KMS-11 (cell line): Measurements from ENCODE around the gene SLC27A6.

Experiments used
- H2AFZ ChIP-seq: fragments of 200-600 bp; sonication (generic); 2 replicates; pipeline ENCODE4 v1.6.1; 2016; ENCODE audit warnings: antibody characterized with exemption, mixed run types, low read depth
- H3K27ac ChIP-seq: fragments of 200-600 bp; sonication (generic); 2 replicates; pipeline ENCODE4 v1.6.1; 2016; ENCODE audit warnings: mild to moderate bottlenecking, mixed run types
- H3K27me3 ChIP-seq: fragments of 200-600 bp; sonication (generic); 2 replicates; pipeline ENCODE4 v1.6.1; 2017; ENCODE audit warnings: mild to moderate bottlenecking, low read depth, mixed run types, moderate library complexity; ENCODE audit not compliant: insufficient read depth
- H3K36me3 ChIP-seq: fragments of 200-600 bp; sonication (generic); 2 replicates; pipeline ENCODE4 v1.6.1; 2017; ENCODE audit warnings: mild to moderate bottlenecking, mixed run types; ENCODE audit not compliant: insufficient read depth
- H3K4me1 ChIP-seq: fragments of 200-600 bp; sonication (generic); 2 replicates; pipeline ENCODE4 v1.6.1; 2016; ENCODE audit warnings: mild to moderate bottlenecking, low read depth, mixed run types; ENCODE audit not compliant: poor library complexity, severe bottlenecking
- H3K4me2 ChIP-seq: fragments of 200-600 bp; sonication (generic); 2 replicates; pipeline ENCODE4 v1.7.0; 2016; ENCODE audit warnings: mild to moderate bottlenecking, mixed run types
- H3K4me3 ChIP-seq: fragments of 200-600 bp; sonication (generic); IDR thresholded peaks from 2 replicates; pipeline ENCODE4 v1.6.1; 2017; ENCODE audit warnings: low read depth, low read length, mixed read lengths; ENCODE audit not compliant: insufficient read depth
- H3K79me2 ChIP-seq: fragments of 200-600 bp; sonication (generic); 2 replicates; pipeline ENCODE4 v1.6.1; 2016; ENCODE audit warnings: low read depth, mixed run types; ENCODE audit not compliant: insufficient read depth
- H3K9ac ChIP-seq: fragments of 200-600 bp; sonication (generic); 2 replicates; pipeline ENCODE4 v1.6.1; 2016; ENCODE audit warnings: mild to moderate bottlenecking, mixed run types
- H4K20me1 ChIP-seq: fragments of 200-600 bp; sonication (generic); 2 replicates; pipeline ENCODE4 v1.6.1; 2016; ENCODE audit warnings: mild to moderate bottlenecking, mixed run types; ENCODE audit not compliant: insufficient read depth
- TF ChIP-seq, protein P1 (sequence below): fragments of 200-600 bp; sonication (generic); conservative IDR thresholded peaks from 2 replicates; pipeline ENCODE4 v1.6.1; 2017; ENCODE audit warnings: low read depth, mild to moderate bottlenecking, antibody characterized with exemption, low read length, moderate library complexity, mixed read lengths

The SLC27A6 gene

DNA sequence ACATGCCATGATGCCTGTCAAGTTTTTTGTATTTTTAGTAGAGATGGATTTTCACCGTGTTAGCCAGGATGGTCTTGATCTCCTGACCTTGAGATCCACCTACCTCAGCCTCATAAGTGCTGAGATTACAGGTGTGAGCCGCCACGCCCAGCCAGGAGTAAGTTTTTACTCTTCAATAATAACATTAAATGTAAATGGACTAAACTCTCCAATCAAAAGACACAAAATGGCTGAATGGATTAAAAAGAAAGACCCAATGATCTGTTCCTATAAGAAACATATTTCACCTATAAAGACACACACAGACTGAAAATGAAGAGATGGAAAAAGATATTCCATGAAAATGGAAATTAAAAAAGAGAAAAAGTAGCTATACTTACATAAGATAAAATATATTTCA lies 92.0 kb downstream of the SLC27A6 start:
- no peaks in the 10 kb centered on the region for H4K20me1 ChIP-seq

DNA sequence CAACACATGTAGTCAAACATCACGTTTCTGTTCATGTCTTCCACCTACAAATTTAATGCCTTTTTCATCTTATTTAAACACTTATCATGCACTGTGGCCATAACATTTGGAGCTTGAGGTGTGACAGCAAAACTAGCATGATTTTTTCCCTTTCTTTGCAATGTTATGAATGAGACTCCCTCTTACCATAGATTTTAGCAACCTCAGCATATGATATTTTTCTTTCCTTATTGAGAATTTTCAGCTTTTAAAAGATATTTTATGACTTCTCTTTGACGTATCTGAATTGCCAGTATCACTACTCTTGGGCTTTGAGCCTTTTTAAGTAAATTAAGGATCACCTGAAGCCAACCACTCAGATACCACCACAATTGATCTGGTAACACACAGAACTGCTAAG lies 96.6 kb downstream of the SLC27A6 start:
- Histone ChIP-seq H3K4me1 (no peaks in the 10 kb centered on the region), H3K36me3 (no peaks in the 10 kb centered on the region), H3K27me3 (no peaks in the 10 kb centered on the region), H3K9ac (no peak overlapping the region), H3K27ac (no peak overlapping the region), H3K79me2 (no peaks in the 10 kb centered on the region), H3K4me2 (no peak overlapping the region), H4K20me1 (no peaks in the 10 kb centered on the region), H2AFZ (no peak overlapping the region), H3K4me3 (no peak overlapping the region)
- TF ChIP-seq, protein P1, sequence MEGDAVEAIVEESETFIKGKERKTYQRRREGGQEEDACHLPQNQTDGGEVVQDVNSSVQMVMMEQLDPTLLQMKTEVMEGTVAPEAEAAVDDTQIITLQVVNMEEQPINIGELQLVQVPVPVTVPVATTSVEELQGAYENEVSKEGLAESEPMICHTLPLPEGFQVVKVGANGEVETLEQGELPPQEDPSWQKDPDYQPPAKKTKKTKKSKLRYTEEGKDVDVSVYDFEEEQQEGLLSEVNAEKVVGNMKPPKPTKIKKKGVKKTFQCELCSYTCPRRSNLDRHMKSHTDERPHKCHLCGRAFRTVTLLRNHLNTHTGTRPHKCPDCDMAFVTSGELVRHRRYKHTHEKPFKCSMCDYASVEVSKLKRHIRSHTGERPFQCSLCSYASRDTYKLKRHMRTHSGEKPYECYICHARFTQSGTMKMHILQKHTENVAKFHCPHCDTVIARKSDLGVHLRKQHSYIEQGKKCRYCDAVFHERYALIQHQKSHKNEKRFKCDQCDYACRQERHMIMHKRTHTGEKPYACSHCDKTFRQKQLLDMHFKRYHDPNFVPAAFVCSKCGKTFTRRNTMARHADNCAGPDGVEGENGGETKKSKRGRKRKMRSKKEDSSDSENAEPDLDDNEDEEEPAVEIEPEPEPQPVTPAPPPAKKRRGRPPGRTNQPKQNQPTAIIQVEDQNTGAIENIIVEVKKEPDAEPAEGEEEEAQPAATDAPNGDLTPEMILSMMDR = no peak

More for the DNA sequence above, 92.0 kb downstream of the SLC27A6 start:
- H3K36me3 ChIP-seq = no peaks in the 10 kb centered on the region
- H3K4me3 ChIP-seq = no peak overlapping the region
- no peaks in the 10 kb centered on the region for H3K4me1 ChIP-seq
- H3K27ac ChIP-seq = no peak overlapping the region
- H3K27me3 ChIP-seq = no peaks in the 10 kb centered on the region
- no peak overlapping the region for H3K9ac ChIP-seq
- H3K79me2 ChIP-seq = no peaks in the 10 kb centered on the region
- no peak overlapping the region for H3K4me2 ChIP-seq
- no peak overlapping the region for H2AFZ ChIP-seq
- TF ChIP-seq, protein P1 = no peak

DNA sequence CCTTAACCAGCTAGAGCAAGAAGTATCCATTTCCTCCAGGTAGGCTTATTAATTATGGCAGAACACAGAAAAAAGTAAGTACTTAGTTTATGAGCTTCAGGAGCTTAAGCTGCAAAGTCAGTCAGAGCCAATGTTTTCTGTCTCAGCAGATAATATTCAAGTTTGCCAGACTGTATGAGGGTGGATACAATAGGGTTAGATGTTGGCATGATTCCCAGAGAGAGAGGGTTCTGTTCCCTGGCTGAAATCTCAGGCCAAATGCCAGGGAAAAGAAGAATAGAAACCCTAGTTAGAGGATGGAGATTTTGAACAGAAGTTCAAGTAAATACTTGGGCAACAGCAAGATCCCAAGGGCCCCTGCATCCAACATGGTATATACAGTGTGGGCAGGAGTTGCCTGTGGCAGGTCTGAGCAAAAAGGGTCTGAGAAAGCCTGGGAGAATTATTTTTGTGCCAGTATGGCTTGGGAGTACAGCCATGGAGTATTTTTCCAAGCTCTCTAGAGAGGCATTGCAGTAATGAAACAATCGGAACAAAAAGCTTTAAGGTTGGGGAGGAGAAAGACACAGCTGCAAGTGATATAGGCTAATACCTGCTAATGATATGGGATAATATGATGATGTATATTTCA lies 98.3 kb downstream of the SLC27A6 start:
- no peaks in the 10 kb centered on the region for H3K27me3 ChIP-seq
- no peak overlapping the region for H2AFZ ChIP-seq
- H3K4me3 ChIP-seq = no peak overlapping the region
- H3K4me2 ChIP-seq = no peak overlapping the region
- H3K36me3 ChIP-seq = no peaks in the 10 kb centered on the region
- TF ChIP-seq, protein P1 = no peak
- H4K20me1 ChIP-seq = no peaks in the 10 kb centered on the region
- no peaks in the 10 kb centered on the region for H3K4me1 ChIP-seq
- H3K27ac ChIP-seq = no peak overlapping the region
- H3K79me2 ChIP-seq = no peaks in the 10 kb centered on the region
- no peak overlapping the region for H3K9ac ChIP-seq

DNA sequence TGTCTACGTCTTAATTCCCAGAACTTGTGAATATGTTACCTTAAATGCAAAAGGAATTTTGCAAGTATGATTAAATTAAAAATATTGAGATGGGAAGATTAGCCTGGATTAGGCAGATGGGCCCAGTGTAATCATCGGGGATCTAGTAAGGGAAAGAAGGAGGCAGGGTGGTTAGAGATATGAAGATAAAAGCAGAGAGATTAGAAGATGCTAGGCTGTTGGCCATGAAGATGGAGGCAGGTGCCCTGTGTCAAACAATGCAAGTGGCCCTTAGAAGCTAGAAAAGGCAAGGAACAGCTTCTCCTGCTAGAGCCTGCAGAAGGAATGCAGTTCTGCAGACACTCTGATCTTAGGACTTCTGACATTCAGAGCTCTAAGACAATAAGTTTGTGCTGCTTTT lies 100.4 kb downstream of the SLC27A6 start:
- Histone ChIP-seq H4K20me1 (no peaks in the 10 kb centered on the region), H3K27me3 (no peaks in the 10 kb centered on the region), H3K79me2 (no peaks in the 10 kb centered on the region), H3K27ac (no peak overlapping the region), H3K36me3 (no peaks in the 10 kb centered on the region), H2AFZ (no peak overlapping the region), H3K4me1 (no peaks in the 10 kb centered on the region), H3K4me3 (no peak overlapping the region), H3K4me2 (no peak overlapping the region), H3K9ac (no peak overlapping the region)
- TF ChIP-seq, protein P1 = no peak
